OCI-LY3 (cell line): ENCODE data around the gene TPM4.

ENCODE experiments used
- EZH2phosphoT487 ChIP-seq: fragments of 200-600 bp; shearing (Covaris generic); IDR thresholded peaks from 2 replicates; pipeline ENCODE4 v1.6.1; 2018; ENCODE audit warnings: antibody characterized with exemption, mixed run types, low read depth
- TF ChIP-seq, protein P1 (sequence below): fragments of 200-600, 300-600 bp; sonication (generic); IDR thresholded peaks from 2 replicates; pipeline ENCODE4 v1.5.1; 2014; ENCODE audit warnings: antibody characterized with exemption, low read length, low read depth

DNA sequence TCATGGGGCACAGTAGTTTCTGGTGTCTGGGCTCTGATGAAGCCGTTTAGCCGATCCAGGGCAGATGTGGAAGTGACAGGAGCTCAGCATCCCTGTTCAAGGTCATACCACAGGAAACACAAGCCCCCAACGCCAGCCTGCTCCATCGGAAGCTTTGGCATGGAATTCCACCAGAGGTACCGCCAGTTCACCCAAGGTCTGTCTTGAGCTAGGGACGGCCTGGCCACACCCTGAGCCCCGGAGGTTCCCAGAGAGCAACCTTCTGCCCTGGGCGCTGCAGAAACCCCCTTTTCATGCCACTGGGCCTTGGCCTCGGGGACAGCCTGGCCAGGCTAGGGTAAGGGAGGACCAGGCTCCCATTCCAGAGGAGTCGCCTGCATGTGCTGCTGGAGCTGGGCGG lies 39.4 kb upstream of the TPM4 start:
- TF ChIP-seq, protein P1, sequence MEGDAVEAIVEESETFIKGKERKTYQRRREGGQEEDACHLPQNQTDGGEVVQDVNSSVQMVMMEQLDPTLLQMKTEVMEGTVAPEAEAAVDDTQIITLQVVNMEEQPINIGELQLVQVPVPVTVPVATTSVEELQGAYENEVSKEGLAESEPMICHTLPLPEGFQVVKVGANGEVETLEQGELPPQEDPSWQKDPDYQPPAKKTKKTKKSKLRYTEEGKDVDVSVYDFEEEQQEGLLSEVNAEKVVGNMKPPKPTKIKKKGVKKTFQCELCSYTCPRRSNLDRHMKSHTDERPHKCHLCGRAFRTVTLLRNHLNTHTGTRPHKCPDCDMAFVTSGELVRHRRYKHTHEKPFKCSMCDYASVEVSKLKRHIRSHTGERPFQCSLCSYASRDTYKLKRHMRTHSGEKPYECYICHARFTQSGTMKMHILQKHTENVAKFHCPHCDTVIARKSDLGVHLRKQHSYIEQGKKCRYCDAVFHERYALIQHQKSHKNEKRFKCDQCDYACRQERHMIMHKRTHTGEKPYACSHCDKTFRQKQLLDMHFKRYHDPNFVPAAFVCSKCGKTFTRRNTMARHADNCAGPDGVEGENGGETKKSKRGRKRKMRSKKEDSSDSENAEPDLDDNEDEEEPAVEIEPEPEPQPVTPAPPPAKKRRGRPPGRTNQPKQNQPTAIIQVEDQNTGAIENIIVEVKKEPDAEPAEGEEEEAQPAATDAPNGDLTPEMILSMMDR, result no peak
- TF ChIP-seq EZH2phosphoT487, result no peak
